Activated naive CD4-positive, alpha-beta T cell treated with anti-CD3 and anti-CD28 coated beads, Interleukin-2, amount 50 U/mL, for 72 hours (primary cell): ENCODE measurements around the gene CYP46A1. TPM values are rescaled to one million over a fixed set of nuclear protein-coding genes. Genes with fewer than 3 reads are reported as not detected.
A peak's percentile ranks its signal among the peaks of the same experiment; 100 is the strongest.
"Not testable (repeated sequence)": the region's sequence is repeated elsewhere in the genome, so short reads cannot be mapped to it uniquely, and the experiment has no call there.

Experiments
- ATAC-seq, 2 donors: fragments of 150-1000 bp; cut with Tn5 transposase; 2 replicates each; pipeline ENCODE4 v1.10.0; 2021; ENCODE audit warnings: mild to moderate bottlenecking in 2 of 2, moderate library complexity in 2 of 2
- DNase-seq, 2 donors: peaks; one replicate each; pipeline ENCODE4 v3.0.0; 2021 to 2022; ENCODE audit warnings: low spot score in 2 of 2
- H3K27ac Mint-ChIP-seq, 2 donors: one replicate each; pipeline ENCODE4 v1.8.0; 2022; ENCODE audit warnings: mild to moderate bottlenecking in 2 of 2, mixed read lengths in 2 of 2
- H3K36me3 Mint-ChIP-seq, 2 donors: one replicate each; pipeline ENCODE4 v1.8.0; 2022; ENCODE audit warnings: mixed read lengths in 2 of 2
- H3K9me3 Mint-ChIP-seq, 2 donors: one replicate each; pipeline ENCODE4 v1.8.0; 2022; ENCODE audit warnings: mixed read lengths in 2 of 2
- total RNA-seq, 2 donors: library from RNA; stranded (reverse); gene quantifications; one replicate each; pipeline ENCODE4 v1.2.3, GENCODE V29; 2022

CYP46A1 gene
- total RNA-seq, 2 donors from 2014 or later: 0.14 to 0.21 TPM

DNA sequence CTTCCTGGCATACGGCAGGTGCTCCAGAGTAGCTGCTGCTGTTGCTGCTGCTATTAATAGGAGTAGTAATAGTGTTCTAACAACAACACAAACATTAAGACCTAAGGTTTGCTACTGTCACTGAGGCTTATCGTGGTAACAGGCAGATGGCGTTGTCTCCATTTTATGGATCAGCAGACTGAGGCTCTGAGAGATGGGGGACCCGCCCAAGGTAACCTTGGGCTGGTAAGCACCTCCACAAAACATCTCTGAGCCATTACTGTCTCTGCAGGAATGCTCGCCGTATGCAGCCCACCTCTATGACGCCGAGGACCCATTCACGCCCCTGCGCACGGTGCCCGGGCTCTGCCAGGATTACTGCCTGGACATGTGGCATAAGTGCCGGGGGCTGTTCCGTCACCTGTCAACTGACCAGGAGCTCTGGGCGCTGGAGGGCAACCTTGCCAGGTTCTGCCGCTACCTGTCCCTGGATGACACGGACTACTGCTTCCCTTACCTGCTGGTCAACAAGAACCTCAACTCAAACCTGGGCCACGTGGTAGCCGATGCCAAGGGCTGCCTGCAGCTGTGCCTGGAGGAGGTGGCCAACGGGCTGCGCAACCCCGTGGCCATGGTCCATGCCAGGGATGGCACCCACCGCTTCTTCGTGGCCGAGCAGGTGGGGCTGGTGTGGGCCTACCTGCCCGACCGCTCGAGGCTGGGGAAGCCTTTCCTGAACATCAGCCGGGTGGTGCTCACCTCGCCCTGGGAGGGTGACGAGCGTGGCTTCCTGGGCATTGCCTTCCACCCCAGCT, 31.9 kb upstream of the CYP46A1 start:
- Mint-ChIP-seq H3K36me3 (no peaks in the 10 kb centered on the region), H3K9me3 (no peaks in the 10 kb centered on the region), H3K27ac (no peak overlapping the region)
- no peak for ATAC-seq
- DNase-seq: no peak

DNA sequence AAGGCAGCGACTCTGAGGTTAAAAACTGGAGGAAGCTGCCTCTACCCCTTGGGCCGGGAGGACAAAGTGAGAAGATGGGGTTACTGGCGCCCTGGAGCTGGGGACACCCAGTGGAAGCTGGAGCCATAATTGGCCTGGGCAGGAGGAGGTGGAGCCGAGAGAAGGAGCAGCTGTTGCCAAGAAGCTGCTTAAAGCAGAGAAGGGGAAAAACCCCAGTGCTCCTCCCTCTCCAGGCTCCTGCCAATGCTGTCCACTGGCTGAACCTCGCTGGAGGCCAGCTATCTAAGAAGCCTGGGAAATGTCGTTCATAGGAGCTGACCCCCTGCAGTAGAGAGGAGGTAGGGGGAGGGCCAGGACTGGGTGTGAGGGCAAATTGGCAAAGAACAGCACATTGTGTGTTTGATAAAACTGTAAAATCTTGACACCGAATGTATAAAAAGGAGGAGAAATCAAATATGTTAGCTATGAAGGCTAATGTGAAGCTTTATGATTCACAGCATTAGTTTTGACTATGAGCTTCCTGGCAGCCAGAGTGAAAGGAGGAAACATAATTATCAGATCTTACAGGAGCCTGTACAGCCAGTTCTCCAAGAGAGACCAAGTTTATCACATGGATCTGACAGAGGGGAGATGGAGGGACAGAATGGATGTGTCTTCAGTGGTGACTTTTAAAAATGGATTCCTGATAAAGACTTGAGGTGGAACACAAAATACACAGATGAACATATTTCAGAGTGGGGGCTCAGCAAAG, 29.7 kb upstream of the CYP46A1 start:
- Mint-ChIP-seq H3K36me3 (no peaks in the 10 kb centered on the region), H3K27ac (peak overlapping the region in 1 of 2 donors; percentile 56), H3K9me3 (no peaks in the 10 kb centered on the region)
- DNase-seq: no peak
- no peak for ATAC-seq

DNA sequence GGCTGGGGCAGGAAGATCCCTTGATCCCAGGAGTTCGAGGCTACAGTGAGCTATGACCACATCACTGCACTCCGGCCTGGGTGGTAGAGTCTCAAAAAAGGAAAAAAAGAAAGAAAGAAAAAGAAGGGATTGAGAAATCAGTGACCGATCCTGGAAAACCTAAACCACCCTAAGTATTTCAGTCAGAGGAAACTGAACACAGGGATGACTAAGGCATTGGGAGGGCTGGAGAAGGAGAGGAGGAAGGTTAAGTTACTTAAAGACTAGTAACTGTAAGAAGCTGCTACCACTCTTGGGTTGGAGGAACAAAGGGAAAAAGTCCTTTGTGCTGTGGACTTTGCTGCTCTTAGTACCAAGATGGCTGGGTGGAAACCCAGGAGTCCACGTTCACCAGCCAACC, 28.6 kb upstream of the CYP46A1 start:
- Mint-ChIP-seq H3K9me3 (no peaks in the 10 kb centered on the region), H3K36me3 (no peaks in the 10 kb centered on the region), H3K27ac (no peak overlapping the region)
- ATAC-seq: no peak
- no peak for DNase-seq

DNA sequence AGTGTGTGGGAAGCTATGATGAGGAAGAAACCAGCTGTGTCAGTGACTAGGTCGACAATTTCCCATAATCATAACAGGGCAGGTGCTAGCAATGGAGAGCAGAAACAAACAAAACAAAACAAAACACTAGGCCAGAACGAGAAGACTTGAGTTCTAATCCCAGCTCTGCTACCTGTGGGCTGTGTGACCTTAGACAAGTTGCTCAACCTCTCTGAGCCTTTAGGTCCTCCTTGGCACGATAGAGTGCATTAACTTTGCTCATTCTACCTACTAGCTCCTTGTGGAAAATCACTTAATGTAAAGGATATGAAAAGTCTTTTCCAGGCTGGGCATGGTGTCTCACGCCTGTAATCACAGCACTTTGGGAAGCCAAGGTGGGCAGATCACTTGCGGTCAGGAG, 27.9 kb upstream of the CYP46A1 start:
- DNase-seq: no peak
- Mint-ChIP-seq H3K9me3 (no peaks in the 10 kb centered on the region), H3K27ac (no peak overlapping the region), H3K36me3 (no peaks in the 10 kb centered on the region)
- no peak for ATAC-seq

DNA sequence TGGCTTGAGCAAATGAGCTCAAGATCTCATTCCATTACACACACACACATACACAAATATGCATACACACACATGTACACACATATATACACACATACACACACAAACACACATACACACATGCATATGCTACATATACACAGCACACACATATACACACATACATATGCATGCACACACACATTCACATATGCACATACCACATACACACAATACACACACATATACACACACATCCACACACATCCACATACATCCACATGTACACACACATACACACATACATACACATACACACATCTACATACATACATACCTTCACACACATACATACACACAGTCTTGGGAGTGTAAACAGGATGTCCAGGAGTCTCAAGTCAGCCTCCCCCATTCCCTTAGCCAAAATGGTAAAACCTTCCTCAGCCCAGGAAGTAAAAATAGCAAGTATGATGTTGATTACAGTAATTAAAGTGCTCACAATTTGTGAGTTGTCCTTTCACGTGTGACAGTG, 26.4 kb upstream of the CYP46A1 start:
- ATAC-seq (no peak), DNase-seq (no peak)
- Mint-ChIP-seq H3K9me3 (no peaks in the 10 kb centered on the region), H3K36me3 (no peaks in the 10 kb centered on the region), H3K27ac (no peak overlapping the region)

DNA sequence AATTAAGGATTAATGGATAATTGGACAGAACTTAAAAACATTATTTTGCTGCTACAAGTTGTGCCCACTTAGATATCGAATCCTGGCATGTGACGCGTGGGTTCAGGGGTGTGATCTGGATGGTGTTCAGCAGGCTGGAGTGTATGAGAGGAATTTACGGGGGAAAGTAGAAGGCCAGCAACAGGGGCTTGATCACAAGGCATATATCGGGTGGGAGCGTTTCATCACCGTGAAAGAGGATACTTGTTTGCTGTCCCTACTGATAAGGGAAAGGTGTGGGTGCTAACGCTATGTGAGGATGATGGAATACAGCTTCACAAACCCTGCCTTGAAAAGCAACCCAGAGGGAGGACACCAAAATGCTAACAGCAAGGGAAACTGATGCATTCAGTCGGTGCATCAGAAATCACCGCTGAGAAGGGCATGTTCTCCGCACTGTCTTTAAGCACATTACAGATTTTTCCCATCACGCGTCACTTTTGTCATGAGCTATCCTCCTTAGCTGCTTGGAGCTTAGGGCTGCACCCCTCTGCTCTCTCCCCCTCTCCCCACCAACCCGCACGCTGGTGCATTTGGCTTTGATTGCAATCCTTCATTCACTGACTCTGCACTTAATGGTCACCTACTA, 25.8 kb upstream of the CYP46A1 start:
- no peaks in the 10 kb centered on the region for H3K9me3 Mint-ChIP-seq
- DNase-seq (no peak), ATAC-seq (no peak)
- no peak overlapping the region for H3K27ac Mint-ChIP-seq
- no peaks in the 10 kb centered on the region for H3K36me3 Mint-ChIP-seq

DNA sequence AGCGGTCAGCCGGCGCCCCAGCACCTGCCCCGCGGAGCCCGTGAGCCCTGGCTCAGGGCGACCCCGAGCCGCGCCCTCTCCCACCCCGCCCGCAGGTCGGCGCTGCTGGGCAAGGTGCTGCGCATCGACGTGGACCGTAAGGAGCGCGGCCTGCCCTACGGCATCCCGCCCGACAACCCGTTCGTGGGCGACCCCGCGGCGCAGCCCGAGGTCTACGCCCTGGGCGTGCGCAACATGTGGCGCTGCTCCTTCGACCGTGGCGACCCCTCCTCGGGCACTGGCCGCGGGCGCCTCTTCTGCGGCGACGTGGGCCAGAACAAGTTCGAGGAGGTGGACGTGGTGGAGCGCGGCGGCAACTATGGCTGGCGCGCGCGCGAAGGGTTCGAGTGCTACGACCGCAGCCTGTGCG, 24.8 kb upstream of the CYP46A1 start:
- no peaks in the 10 kb centered on the region for H3K36me3 Mint-ChIP-seq
- H3K27ac Mint-ChIP-seq: no peak overlapping the region
- DNase-seq: no peak
- no peaks in the 10 kb centered on the region for H3K9me3 Mint-ChIP-seq
- ATAC-seq: peak in 1 of 2 donors; percentile 50

DNA sequence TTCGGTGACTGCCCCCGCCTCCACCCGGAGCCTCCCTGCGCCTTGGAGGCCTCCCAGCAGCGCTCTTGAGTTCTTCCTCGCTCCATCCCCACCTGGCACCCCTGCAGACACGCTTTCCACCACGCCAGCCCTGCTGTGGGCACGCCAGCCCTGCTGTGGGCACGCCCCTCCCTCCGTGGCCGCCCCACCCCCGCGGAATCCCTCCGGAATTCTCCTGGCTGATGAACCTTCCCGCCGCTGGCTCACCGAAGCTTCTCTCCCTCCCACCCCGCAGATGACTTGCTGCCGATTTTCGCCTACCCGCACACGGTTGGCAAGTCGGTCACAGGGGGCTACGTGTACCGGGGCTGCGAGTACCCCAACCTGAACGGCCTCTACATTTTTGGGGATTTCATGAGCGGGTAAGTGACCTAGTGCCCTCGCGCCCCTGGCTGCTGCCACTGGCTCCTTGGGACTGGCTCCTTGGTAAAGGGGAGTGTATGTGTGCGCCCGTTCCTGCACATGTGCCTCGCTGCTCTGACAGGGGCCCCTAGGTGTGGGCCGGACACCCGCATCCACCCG, 24.0 kb upstream of the CYP46A1 start:
- no peak overlapping the region for H3K27ac Mint-ChIP-seq
- no peaks in the 10 kb centered on the region for H3K9me3 Mint-ChIP-seq
- DNase-seq: no peak

DNA sequence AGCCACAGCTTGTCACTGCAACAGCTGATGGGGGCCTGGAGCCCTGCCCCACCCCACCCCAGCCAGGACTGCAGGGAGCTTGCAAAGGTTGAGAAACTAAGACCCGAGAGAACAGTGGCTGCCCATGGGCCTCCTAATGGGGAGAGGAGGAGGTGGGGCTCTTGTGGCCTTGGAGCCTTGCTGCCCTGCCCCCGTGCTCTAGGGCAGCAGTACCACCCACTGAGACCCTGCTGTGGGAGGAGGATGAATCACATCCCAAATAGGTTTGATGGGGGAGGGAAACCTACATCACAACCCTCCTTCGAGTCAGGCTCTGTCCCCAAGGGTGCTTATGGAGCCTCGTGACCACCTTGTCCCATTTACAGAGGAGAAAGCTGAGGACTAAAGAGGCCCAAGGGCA, 23.3 kb upstream of the CYP46A1 start:
- no peaks in the 10 kb centered on the region for H3K9me3 Mint-ChIP-seq
- DNase-seq: no peak
- ATAC-seq: no peak
- H3K27ac Mint-ChIP-seq: no peak overlapping the region
- H3K36me3 Mint-ChIP-seq: no peaks in the 10 kb centered on the region

More for the DNA sequence above, 24.0 kb upstream of the CYP46A1 start:
- H3K36me3 Mint-ChIP-seq: no peaks in the 10 kb centered on the region
- ATAC-seq: no peak

DNA sequence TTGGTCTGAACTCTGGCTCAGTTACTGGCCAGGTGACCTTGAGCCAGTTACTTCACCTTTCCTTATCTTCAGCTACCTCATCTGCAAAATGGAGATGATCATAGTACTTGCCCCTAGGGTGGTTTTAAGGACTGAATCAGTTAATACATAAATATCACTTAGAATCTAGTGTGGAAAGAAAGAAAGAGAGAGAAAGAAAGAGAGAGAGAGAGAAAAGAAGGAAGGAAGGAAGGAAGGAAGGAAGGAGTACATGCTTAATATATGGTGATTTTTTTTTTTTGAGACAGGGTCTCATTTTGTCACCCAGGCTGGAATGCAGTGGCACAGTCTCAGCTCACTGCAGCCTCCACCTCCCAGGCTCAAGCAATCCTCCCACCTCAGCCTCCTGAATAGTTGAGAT, 22.9 kb upstream of the CYP46A1 start:
- not testable (repeated sequence) for H3K9me3 Mint-ChIP-seq, ATAC-seq, DNase-seq, H3K27ac Mint-ChIP-seq, H3K36me3 Mint-ChIP-seq

DNA sequence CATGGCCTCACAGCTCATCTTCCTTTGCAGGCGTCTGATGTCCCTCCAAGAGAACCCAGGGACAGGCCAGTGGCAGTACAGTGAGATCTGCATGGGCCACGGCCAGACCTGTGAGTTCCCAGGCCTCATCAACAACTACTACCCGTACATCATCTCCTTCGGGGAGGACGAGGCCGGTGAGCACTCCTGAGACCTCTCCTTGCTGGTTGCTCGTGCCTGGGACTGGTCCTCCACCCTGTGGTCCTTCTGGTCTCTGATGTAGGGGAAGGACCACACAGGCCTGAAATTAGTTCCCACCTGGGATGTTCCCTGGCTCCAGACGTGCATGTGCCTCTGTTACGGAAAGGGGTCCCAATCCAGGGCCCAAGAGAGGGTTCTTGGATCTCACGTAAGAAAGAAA, 21.3 kb upstream of the CYP46A1 start:
- Mint-ChIP-seq H3K27ac (no peak overlapping the region), H3K9me3 (no peaks in the 10 kb centered on the region), H3K36me3 (no peaks in the 10 kb centered on the region)
- ATAC-seq: no peak
- DNase-seq: no peak

DNA sequence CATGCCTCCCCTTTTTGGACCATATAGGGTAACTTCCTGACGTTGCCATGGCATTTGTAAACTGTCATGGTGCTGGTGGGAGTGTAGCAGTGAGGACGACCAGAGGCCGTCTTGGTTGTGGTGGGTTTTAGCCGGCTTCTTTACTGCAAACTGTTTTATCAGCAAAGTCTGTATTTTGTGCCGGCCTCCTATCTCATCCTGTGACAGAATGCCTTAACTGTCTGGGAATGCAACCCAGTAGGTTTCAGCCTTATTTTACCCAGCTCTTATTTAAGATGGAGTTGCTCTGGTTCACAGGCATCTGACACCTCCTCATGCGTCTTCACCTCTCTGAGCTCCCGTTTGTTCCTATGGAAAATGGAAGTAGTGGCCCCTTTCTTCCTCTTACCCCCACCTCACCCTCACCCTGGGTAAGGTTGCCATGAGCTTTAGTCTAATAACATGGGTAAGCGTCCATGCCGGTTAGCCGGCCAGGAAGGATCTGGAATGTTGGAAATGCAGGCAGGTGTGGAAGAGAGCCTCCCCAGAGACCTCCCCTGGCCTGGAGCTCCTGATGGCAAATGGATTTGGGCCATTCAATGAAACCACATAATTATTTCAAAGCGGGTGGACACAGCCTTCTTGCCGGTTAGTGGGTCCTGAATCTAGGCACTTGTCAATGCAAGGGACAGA, 20.6 kb upstream of the CYP46A1 start:
- DNase-seq (no peak), ATAC-seq (no peak)
- H3K36me3 Mint-ChIP-seq: no peaks in the 10 kb centered on the region
- H3K27ac Mint-ChIP-seq: no peak overlapping the region
- no peaks in the 10 kb centered on the region for H3K9me3 Mint-ChIP-seq

DNA sequence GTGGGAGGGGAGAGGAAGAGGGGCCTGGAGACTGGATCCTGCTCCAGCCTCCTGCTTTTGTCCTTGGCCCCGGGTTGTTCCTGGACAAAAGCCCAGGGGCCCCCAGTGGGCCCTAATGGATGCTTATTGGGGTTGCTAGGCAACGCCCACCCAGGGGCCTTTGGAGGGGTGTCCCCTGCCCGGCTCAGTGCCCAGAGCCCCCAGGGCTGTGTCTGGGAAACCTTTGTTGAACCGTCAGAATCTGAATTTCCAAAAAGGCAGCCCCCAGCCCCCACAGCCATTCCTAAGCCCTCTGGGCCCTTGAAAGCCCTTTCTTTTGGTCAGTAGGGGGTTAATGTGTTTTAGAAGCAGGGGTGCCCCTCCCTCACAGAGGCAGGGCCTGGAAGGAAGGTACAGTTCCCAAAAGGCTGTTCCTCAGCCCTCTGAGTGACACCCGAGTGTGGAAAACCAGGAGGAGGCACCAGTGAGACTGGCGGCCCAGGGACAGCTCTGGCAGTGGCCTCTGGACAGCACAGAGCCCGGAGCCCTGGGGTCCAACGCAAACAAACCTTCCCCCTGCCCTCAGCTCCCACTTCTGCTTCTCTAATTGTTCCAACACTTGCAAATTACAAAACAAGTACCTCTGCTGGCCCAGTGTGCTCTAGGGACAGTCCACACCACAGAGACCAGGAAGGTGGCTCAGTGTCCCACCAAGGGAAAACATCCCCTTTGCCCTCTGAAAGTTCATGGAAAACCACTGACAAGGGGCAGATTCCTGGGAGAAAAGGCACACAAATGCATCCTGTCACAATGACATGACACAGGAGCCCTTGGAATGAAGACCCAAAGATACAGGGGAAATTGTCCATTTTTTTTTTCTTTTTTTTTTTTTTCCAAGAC, 19.8 kb upstream of the CYP46A1 start:
- H3K27ac Mint-ChIP-seq: no peak overlapping the region
- no peak for ATAC-seq
- no peaks in the 10 kb centered on the region for H3K9me3 Mint-ChIP-seq
- H3K36me3 Mint-ChIP-seq: no peaks in the 10 kb centered on the region
- DNase-seq: no peak

DNA sequence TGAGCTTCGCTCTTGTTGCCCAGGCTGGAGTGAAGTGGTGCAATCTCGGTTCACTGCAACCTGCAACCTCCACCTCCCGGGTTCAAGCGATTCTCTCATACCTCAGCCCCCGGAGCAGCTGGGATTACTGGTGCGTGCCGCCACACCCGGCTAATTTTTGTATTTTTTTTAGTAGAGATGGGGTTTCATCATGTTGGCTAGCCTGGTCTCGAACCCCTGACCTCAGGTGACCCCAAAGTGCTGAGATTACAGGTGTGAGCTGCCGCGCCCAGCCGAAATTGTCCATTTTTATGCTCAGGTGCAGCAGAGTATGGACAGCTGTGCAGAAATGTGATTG, 19.2 kb upstream of the CYP46A1 start:
- DNase-seq: no peak
- Mint-ChIP-seq H3K27ac (no peak overlapping the region), H3K36me3 (no peaks in the 10 kb centered on the region), H3K9me3 (no peaks in the 10 kb centered on the region)
- no peak for ATAC-seq

DNA sequence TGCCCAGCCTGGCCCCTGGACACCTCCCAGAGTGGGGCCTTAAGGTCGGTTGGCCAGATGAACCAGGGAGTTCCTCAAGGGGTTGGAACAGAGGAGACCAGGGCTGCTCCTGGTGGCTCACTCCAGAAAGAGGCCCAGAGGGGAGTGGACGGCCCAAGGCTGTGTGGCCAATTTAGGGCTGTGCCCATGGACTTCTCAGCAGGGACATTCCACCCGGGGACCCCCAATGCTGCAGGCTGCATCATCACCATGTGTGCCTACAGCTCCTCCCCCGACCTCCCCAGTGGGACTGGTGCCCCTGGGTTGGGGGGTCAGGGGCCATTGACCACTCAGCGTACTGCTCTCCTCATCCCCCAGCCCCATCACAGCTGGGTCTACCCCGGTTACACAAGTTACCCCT, 17.6 kb upstream of the CYP46A1 start:
- no peaks in the 10 kb centered on the region for H3K9me3 Mint-ChIP-seq
- H3K36me3 Mint-ChIP-seq: no peaks in the 10 kb centered on the region
- ATAC-seq (no peak), DNase-seq (no peak)
- no peak overlapping the region for H3K27ac Mint-ChIP-seq

DNA sequence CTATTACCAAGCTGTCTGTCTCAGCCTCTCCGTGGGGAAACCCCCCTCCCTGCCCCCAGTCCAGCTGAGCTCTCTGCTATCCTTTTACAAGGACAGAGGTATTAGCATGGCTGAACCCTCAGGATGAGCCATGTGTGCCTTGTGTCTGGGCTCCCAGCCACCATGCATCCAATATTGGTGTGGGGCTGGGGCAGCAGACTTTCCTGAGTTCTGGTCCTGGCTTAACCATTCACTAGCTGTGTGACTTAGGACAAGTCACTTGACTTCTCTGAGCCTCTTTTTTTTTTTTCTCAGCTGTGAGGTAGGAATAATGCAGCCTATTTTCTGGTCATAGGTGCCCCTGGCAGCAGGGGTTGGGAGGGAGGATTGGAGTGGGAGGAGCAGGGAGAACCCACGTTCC, 17.1 kb upstream of the CYP46A1 start:
- DNase-seq (no peak), ATAC-seq (no peak)
- H3K9me3 Mint-ChIP-seq: no peaks in the 10 kb centered on the region
- no peak overlapping the region for H3K27ac Mint-ChIP-seq
- H3K36me3 Mint-ChIP-seq: no peaks in the 10 kb centered on the region
